GM19023 (cell line): ENCODE measurements around the gene NHEJ1.

Experiments used
- ATAC-seq: cut with Tn5 transposase; IDR thresholded peaks from one replicate; pipeline ENCODE4 v1.9.1; 2021; ENCODE audit warnings: mild to moderate bottlenecking, moderate library complexity; ENCODE audit not compliant: unreplicated experiment

Gene NHEJ1

DNA sequence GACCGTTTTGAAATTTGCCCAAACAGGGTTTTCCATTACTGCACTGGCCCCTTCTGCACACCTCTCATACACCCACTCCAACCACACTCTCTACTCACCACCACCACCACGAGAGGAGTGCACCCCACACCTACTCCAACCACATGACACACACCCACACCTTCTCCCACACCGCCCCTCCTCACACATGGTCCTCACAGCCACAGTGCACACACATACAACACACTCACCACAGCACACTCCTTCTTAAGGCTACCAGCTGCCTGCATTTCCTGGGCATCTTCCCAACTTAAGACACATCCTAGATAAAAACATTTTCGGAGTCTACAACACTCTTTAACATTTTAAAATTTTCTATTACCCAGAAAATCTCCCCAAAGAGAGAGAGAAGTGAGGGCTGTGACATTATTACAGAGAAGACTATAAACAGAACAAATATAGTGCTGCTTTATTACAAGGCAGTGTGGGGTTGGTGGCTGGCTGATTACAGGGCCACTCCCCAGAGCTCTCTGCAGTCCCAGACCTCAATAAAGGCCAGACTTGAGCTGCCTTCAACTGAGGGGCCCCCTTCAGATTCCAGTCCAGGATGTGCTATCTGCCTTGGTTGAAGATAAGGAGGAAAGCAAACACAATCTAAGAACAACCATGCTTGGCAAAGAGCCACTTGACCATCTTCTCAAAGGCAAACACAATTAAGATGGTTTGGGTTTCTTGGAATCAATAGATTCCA, 36.1 kb downstream of the NHEJ1 start:
- ATAC-seq, result no peak

DNA sequence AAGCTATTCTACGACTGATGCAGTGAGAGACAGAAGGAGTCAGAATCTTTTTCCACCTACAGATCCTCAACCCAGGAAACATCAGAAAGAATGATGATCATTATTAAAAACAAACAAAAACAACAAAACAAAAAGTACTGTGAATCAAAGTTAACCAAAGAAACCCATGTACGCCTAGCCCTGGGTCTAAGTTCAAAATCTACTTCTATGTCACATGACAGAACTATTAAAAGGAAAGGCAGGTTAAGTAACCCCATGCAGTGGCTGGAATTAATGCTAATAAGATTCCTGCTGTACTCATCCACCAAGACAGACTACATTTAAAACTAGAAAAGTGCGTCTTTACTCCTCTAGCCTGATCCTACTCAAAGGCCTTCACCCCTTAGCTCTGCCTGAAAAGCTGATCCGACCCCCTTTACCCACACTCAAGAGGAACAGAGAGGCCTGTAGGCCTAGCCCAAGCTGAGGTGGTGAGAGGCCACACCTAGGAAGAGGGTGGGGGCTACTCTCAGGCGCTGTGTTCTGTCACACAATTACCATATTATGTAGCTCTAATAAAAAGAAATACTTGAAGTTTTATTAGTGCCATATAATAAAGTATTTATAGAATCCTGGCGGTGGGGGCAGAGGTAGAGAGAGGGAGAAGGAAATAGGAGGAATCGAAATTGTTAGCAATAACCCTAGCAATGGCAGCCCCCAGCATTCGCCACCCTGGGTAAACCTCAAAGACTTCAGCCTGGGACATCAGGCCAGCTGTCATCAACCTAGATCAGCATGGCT, 37.1 kb downstream of the NHEJ1 start:
- ATAC-seq, result no peak

DNA sequence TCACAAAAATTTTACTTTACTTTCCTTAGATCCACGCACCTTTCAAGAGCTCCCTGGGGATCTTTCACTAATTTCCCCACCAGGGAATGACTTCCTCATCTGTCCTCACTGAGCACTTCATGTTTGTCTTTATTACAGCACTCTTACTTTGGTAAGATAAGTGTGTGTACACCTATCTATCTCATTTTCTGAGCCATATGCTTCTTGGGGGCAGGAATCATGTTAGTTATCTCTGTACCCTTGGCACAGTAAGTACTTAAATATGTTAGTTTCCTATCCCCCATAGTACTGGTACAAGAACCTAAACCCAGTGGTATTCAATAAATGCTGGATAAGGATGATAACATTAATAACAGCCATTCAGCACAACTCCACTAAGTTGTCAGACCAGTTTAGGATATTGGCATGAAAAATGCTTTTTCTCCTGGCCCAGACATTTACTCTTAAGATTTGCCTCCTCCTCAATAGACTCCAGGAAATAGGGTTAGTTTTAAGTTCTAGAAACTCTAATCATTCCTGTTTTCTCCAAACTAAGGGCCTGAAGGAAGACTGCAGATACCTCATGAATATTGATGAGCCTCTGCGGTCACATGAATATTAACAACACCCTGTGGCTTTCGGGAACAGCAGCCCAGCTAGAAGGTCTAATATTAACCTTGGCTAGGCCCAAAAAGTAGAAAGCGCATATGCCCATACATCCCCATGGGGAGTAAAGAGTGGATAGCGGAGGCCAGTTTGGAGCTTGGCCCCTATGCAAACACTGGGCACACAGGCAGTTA, 38.2 kb downstream of the NHEJ1 start:
- ATAC-seq, result no peak

DNA sequence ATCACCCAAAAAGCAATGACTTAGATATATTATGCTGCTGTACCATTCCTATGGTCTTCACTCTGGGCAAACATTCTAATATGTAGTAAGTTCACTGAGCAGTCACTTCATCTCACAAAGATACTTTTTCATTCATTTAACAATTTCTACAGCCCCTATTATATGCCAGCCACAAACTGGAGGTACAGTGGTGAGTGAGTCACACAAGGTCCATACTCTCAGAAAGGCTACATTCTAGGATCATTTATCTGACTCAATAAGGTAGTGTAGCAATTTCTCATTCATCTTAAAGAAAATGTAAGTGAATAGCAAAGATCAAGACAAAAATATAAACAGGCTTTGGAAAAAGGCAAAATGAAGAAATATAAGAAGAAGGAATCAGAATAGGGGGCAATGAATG, 40.5 kb downstream of the NHEJ1 start:
- ATAC-seq, result no peak

DNA sequence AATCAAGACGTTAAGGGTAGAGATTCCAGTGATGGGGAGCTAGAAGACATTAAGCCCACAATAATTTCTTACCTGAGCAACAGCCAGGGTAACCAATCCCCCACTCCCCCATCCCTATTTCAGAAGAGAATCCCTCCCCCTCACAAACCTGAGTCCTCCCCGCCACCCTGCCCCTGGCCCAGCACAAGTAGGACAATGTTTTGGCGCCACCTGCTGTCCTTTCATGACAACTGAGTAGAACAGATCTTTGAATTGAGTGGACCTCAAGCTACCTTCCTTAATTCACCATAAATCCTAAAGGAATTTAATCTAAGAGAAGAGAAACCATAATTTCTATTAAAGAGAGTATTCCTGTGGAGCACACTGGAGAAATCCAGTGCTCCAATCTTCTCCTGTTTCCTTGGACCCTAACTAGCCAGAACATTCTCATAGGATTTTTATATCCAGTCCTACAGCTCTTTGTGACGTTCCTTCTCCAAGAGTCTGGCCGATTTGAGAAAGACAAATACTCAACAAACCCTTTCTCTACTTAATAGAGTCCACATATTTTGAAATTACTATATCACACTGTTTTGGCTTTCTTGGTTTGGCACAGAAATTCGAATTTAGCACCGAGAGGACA, 41.1 kb downstream of the NHEJ1 start:
- ATAC-seq, result no peak

DNA sequence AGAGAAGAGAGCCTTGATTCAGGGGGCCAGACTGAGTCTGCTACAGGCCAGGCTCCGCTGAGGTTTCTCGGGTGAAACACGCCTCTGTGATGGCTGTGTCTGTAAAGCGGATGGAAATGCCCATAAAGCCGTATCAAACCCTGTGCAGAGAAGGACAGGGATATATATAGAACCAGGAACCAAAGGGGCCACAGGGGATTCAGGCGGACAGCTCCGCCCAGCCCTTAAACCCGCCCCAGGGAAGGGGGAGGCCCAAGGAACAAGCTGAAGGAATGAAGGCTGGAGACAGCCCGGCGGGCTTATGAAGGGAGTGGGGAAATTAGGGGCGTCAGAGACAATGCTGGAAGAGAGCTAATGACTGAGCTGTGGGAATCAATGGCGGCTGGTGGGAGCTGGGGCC, 42.1 kb downstream of the NHEJ1 start:
- ATAC-seq, result no peak

DNA sequence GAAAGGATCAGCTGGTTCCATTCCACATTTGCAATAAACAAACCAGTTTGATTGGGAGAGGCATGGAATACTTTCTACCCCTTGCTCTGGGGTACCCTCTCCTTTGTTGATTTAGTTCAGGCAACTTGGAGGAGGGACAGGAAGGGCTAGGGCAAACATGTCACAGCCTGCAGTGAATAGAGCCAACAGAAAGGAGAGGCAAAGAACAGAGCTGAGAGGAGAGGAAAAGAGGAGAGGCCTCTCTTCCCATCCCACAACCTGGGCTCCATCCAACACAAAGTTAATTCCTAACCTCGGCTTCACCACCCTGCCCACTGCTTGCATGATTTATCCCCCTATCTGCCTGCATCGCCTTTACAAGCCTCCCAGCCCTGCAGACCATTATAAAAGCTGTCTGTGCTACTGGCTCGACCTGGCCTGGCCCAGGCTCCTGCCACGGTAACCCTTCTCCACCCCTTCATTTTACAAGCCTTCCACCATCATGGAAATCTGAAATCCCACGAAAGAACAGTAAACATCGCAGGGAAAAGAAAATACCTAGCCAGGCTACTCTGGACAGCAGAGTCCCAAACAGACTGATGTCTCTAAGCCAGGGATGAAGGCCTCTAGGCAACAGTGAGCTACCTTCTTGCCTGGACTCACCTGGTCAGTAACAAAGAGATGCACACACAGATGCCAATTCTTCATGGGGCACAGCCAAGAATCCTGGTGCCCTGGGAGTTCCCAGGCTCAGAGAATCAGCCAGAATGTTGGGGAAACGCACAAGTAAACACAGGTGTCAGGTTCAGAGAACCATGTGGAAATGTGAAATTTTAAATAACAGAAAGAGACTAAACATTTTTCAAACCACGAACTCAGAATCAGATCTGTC, 43.6 kb downstream of the NHEJ1 start:
- no peak for ATAC-seq

DNA sequence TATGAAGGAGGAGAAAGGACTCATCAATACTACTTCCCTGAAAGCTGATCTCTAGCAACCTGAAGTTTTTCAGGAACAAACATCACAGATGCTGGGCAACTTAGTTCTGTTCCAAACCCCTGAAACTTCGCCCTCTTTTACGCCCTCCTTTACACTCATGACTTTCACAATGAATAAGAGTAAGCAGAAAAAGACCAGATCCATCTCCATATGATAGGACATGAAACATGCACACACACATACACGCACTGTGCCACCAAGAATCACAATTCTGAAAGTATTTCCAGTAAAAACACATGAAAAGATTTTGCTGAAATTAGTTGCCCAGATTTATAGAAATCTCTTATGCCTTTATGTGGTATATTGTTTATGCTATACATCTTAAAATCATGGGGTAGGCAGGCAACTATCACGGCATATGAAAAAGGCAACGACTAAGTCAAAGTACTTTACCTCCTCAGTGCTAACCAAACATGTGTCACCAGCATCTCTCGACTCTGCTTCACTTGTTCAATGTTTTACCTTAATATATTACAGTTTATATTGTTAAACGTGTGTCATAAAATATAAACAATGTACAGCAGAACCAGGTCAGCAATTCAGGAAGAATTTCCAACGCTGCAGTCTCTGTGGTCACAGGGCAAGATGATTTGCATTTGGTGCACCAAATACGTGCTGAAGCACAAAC, 47.8 kb downstream of the NHEJ1 start:
- no peak for ATAC-seq

DNA sequence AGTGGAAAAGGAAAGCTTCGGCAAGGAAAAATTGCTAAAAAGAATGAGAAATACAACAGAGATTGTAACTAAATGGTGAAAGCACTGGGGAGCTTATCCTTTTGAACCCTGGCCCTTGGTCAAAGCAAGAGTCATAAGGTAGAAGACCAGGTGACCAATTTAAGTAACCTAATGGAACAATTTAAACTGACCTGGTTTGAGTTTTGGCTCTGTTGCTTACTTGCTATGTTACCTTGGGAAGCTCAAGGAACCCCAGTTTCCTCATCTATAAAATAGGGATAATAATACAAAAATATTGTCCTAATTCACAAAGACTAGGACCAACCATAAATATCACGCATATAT, 48.6 kb downstream of the NHEJ1 start:
- ATAC-seq, result no peak

DNA sequence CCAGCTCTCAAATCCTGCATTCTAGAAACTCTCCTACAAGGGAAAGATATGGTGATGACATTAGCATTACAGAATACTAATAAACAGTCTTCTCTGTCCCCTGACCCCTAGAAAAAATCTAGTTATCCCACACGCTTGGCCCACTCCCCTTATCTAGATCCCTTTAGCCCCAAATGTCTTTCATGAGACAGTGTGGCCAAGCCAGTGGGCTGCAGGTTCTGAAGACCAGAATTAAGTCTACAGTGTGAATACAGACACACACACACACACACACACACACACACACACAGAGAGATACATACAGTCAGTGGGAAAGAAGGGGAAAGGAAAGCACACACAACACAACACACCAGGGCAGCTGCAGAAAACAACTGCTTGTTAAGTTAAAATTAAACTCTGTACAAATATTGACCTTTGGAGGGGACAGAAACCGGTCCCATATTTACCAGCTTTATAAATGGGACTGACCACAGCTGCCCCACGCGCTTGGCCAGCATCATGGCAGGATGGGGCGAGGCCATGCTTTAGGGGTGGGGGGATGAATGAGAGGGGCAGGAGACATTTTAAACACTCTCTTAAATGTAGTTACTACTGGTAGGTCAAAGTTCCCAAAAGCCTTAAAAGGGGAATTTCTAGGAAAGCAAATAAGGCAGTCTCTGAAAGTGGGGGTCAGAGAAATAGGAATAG, 49.1 kb downstream of the NHEJ1 start:
- no peak for ATAC-seq

DNA sequence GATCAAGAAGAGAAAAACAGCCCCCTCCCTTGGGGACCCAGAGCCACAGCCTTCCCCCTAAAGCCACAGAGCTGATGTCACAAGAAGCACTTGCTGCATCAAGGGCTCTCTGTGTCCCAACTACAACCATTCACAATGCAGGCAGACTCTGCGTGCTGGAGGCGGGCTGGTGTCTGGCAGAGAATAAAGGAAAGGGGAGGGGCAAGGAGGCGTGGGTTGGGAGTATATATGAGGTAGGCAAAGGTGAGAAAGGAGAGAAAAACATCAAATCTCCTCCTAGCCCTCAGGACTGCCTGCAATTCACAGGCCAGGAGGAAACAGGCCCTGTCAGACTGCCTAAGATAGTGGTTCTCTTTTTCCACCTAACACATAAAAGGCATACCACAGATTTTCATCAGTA, 51.1 kb downstream of the NHEJ1 start:
- no peak for ATAC-seq

DNA sequence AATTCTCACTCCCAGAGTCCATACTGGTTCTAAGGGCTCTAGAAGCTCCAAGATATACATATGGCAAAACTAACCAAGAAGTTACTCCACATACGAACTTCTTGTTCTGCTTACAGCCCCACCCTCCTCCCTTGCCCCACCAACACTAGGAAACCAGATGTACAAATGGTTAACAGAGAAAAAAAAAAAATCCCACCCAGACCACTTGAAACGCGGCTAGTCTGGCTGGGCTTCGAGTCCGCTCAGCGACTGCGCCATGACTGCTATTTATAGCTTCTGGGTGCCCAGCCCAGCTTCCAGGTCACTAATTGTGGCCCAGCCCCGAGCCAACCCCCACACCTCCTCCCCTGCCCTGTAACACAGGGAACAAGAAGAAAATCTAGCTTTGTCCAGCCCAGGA, 52.9 kb downstream of the NHEJ1 start:
- no peak for ATAC-seq

DNA sequence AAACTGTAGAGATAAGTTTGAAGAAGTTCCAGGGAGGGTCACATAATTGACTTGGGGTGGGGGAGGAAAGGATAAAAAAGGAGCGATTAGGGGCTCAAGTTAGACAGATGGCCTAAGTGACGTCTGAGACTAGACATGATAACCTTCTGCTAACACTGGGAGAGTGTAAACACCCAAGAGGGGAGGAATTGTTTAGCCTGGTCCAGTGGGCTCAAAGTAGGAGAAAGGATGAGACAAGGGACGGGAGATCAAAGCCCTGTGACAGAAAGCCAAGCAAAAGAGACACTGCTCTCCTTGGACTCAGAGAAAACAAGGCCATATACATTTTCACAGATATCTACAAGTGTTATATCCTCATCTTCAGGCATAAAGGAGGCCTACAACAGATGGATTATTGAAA, 54.4 kb downstream of the NHEJ1 start:
- no peak for ATAC-seq

DNA sequence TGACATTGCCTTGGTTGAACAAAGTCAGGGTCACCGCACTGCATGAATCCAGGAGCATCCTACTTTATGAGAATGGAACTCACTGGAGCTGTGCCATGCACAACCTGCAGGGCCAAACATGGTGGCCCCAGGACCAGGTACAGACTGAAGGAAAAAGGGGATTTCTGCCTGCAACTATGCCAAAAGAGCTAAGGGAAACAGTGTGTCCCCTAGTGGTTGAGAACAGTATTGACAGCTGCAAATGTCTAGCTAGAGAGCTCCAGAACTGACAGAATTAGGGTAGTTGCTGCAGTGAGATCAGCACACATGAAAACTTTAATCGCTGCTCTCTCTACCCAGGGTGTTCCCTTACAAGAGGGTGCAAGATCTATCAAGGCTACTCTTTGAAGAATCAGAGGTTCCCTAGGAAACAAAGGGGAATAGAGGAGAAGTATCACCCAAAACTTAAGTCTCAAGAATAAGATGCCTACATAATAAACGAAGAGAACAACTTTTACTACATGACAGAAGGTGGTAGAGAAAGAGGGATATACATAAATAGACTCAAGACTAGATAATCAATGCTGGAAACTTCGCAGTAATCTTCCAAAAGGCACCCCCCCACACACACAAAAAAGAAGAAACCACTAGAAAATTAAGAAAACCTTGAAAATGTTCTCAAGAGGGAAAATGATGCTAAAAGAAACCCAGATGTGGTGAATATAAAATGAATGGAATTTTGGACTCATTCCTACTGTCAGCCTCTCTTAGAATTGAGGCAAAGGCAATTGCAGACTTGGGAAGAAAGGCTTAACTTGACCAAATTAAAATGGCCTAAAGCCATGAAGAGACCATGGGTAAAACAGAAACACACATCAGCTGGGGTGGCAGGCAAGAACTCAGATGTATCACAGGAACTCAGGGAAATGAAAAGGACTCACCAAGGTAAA, 56.2 kb downstream of the NHEJ1 start:
- no peak for ATAC-seq

DNA sequence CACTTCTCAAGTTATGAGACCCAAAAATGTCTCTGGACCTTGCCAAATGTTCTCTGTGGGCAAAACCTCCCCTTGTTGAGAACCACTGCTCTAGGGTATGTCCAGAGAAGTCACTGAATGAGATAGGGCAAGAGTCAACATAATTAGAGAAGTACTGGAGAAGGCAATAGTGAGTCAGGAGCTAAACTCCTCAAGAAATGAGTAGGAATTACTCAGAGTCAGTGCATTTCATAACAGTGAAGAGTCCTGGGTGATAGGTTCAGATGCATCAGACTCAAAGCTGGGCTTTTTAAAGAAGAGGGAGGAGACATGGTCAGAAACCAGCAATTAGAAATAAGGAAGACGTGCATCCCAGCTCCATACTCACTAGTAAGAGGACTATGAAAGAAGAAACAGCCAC, 61.3 kb downstream of the NHEJ1 start:
- ATAC-seq, result no peak

DNA sequence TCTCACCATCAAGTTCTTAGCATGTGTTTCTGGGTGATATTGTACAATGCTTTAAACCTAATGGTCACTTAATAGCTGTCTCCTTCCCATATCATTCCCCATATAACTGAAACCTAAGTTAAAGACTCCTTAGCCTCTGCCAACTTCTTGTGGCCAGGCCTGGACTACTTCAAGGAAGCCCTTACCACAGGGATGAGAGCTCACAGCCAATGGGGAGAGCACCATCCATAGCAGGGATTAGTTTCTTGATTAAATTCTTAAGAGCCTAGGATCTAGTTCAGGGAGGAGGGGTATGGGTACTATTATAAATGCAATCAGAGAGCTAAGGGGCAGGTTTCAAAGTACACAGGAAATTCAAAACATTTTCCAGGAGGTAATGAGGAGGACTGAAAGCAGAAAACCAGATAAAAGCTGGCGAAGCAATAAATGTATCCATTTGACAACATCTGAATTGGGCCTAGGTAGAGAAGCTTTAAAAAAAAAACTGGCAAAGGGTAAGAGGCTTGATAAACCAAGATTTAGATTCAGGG, 65.1 kb downstream of the NHEJ1 start:
- ATAC-seq, result no peak

DNA sequence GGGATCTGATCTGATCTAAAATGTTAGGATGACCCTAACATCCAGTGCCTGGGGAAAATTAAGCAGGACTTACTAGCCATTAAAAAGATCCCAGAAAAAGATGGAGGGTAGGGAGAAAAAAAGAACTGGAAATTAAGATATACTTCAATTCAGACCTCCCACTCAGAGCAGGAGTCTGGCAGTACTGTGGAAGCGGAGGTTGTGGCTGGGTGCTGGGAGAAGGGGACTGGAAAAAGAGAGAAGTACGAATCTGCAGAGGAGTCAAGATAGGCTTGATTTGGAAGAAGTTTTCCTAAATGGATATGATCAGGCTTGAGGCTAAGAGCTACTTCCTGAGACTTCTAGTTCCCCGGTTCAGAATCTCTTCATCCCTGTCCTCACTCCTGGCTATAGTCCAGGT, 66.4 kb downstream of the NHEJ1 start:
- no peak for ATAC-seq
